SK-N-SH treated with all-trans-retinoic acid at 6 μM for 48 hours (cell line): ENCODE results near the gene NPPB.

Experiments
- BACH2 ChIP-seq: fragments of 250-450 bp; sonication (Bioruptor Pico); IDR thresholded peaks from 2 replicates; pipeline ENCODE4 v1.9.0; 2021; ENCODE audit warnings: mild to moderate bottlenecking, borderline replicate concordance
- OSR1 ChIP-seq: fragments of 250-450 bp; sonication (Bioruptor Pico); IDR thresholded peaks from 2 replicates; pipeline ENCODE4 v1.8.0; 2022; ENCODE audit warnings: moderate library complexity, mild to moderate bottlenecking, inconsistent platforms
- PPARA ChIP-seq: fragments of 250-450 bp; sonication (Bioruptor Pico); IDR thresholded peaks from 2 replicates; pipeline ENCODE4 v1.5.0; 2020; ENCODE audit warnings: mild to moderate bottlenecking, borderline replicate concordance
- SNAI2 ChIP-seq: fragments of 250-450 bp; sonication (Bioruptor Pico); IDR thresholded peaks from 2 replicates; pipeline ENCODE4 v1.5.0; 2020; ENCODE audit warnings: mild to moderate bottlenecking, moderate library complexity
- ZFP30 ChIP-seq: fragments of 450-650 bp; formaldehyde crosslinking; IDR thresholded peaks from 2 replicates; pipeline ENCODE4 v1.5.0; 2022; ENCODE audit warnings: mild to moderate bottlenecking, moderate library complexity
- ZNF565 ChIP-seq: fragments of 450-650 bp; formaldehyde crosslinking; conservative IDR thresholded peaks from 2 replicates; pipeline ENCODE4 v1.5.0; 2020; ENCODE audit warnings: low read depth, mild to moderate bottlenecking, moderate library complexity
- ZNF8 ChIP-seq: fragments of 450-650 bp; formaldehyde crosslinking; IDR thresholded peaks from 2 replicates; pipeline ENCODE4 v1.5.0; 2020; ENCODE audit warnings: mild to moderate bottlenecking, moderate library complexity
- TF ChIP-seq, protein P1 (sequence below): fragments of 250-450 bp; sonication (Bioruptor Pico); IDR thresholded peaks from 2 replicates; pipeline ENCODE4 v1.8.0; 2020; ENCODE audit warnings: mild to moderate bottlenecking, moderate library complexity, borderline replicate concordance
- TF ChIP-seq, protein P2 (sequence below): fragments of 250-450 bp; sonication (Bioruptor Pico); IDR thresholded peaks from 2 replicates; pipeline ENCODE4 v1.5.1; 2020; ENCODE audit warnings: low read depth, mild to moderate bottlenecking, moderate library complexity
- TF ChIP-seq, protein P3 (sequence below): fragments of 250-450 bp; sonication (Bioruptor Pico); IDR thresholded peaks from 2 replicates; pipeline ENCODE4 v1.8.0; 2021; ENCODE audit warnings: low read depth, mild to moderate bottlenecking, moderate library complexity, borderline replicate concordance
- TF ChIP-seq, protein P4 (sequence below): fragments of 250-450 bp; sonication (Bioruptor Pico); IDR thresholded peaks from 2 replicates; pipeline ENCODE4 v1.5.0; 2020; ENCODE audit warnings: mild to moderate bottlenecking, moderate library complexity

DNA sequence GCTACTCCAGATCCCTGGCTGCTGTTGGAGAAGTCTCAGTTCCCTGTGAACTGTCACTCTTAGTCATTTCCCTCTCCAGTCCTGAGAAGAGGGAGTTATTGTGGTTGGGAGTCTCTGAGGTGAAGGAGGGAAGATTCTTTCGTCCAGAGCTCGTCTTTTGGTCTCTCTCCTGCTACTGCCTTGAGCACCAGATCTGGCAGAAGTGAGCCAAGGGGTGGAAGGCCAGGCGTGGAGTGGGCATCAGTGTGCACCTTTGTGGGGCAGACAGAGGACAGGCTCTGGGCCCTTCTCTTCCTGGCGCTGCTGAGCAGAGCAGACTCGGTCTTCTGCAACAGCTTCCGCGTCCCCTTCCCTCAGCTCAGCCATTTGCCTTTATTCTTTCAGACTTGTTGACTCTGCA, 33.6 kb downstream of the NPPB start:
- TF ChIP-seq, protein P1, sequence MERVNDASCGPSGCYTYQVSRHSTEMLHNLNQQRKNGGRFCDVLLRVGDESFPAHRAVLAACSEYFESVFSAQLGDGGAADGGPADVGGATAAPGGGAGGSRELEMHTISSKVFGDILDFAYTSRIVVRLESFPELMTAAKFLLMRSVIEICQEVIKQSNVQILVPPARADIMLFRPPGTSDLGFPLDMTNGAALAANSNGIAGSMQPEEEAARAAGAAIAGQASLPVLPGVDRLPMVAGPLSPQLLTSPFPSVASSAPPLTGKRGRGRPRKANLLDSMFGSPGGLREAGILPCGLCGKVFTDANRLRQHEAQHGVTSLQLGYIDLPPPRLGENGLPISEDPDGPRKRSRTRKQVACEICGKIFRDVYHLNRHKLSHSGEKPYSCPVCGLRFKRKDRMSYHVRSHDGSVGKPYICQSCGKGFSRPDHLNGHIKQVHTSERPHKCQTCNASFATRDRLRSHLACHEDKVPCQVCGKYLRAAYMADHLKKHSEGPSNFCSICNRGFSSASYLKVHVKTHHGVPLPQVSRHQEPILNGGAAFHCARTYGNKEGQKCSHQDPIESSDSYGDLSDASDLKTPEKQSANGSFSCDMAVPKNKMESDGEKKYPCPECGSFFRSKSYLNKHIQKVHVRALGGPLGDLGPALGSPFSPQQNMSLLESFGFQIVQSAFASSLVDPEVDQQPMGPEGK (CRISPR knock-in tag): no peak
- TF ChIP-seq, protein P2, sequence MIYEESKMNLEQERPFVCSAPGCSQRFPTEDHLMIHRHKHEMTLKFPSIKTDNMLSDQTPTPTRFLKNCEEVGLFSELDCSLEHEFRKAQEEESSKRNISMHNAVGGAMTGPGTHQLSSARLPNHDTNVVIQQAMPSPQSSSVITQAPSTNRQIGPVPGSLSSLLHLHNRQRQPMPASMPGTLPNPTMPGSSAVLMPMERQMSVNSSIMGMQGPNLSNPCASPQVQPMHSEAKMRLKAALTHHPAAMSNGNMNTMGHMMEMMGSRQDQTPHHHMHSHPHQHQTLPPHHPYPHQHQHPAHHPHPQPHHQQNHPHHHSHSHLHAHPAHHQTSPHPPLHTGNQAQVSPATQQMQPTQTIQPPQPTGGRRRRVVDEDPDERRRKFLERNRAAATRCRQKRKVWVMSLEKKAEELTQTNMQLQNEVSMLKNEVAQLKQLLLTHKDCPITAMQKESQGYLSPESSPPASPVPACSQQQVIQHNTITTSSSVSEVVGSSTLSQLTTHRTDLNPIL (CRISPR knock-in tag): no peak
- TF ChIP-seq OSR1: no peak
- TF ChIP-seq, protein P3, sequence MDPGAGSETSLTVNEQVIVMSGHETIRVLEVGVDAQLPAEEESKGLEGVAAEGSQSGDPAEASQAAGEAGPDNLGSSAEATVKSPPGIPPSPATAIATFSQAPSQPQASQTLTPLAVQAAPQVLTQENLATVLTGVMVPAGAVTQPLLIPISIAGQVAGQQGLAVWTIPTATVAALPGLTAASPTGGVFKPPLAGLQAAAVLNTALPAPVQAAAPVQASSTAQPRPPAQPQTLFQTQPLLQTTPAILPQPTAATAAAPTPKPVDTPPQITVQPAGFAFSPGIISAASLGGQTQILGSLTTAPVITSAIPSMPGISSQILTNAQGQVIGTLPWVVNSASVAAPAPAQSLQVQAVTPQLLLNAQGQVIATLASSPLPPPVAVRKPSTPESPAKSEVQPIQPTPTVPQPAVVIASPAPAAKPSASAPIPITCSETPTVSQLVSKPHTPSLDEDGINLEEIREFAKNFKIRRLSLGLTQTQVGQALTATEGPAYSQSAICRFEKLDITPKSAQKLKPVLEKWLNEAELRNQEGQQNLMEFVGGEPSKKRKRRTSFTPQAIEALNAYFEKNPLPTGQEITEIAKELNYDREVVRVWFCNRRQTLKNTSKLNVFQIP (CRISPR knock-in tag): no peak
- no peak for TF ChIP-seq BACH2 (CRISPR knock-in tag)
- TF ChIP-seq ZFP30: no peak
- no peak for TF ChIP-seq SNAI2
- TF ChIP-seq ZNF565 (CRISPR knock-in tag): no peak
- no peak for TF ChIP-seq ZNF8 (CRISPR knock-in tag)
- no peak for TF ChIP-seq PPARA
- TF ChIP-seq, protein P4, sequence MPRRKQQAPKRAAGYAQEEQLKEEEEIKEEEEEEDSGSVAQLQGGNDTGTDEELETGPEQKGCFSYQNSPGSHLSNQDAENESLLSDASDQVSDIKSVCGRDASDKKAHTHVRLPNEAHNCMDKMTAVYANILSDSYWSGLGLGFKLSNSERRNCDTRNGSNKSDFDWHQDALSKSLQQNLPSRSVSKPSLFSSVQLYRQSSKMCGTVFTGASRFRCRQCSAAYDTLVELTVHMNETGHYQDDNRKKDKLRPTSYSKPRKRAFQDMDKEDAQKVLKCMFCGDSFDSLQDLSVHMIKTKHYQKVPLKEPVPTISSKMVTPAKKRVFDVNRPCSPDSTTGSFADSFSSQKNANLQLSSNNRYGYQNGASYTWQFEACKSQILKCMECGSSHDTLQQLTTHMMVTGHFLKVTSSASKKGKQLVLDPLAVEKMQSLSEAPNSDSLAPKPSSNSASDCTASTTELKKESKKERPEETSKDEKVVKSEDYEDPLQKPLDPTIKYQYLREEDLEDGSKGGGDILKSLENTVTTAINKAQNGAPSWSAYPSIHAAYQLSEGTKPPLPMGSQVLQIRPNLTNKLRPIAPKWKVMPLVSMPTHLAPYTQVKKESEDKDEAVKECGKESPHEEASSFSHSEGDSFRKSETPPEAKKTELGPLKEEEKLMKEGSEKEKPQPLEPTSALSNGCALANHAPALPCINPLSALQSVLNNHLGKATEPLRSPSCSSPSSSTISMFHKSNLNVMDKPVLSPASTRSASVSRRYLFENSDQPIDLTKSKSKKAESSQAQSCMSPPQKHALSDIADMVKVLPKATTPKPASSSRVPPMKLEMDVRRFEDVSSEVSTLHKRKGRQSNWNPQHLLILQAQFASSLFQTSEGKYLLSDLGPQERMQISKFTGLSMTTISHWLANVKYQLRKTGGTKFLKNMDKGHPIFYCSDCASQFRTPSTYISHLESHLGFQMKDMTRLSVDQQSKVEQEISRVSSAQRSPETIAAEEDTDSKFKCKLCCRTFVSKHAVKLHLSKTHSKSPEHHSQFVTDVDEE (CRISPR knock-in tag): no peak
